RWPE1 (cell line): Measurements from ENCODE around the gene CNPY2.

Experiments
- CTCF ChIA-PET: fragments of 350-600 bp; sonication (Branson Sonifier 250); formaldehyde crosslinking; extraction: SDS; loops from one replicate; lab custom pipeline; 2021; lab: Yijun Ruan, JAX
- POLR2A ChIA-PET: fragments of 400-600 bp; formaldehyde crosslinking; extraction: SDS; loops from one replicate; lab custom pipeline; 2020; ENCODE audit warnings: antibody characterized with exemption; ENCODE audit not compliant: low non-redundant PET; lab: Yijun Ruan, JAX
- DNase-seq: peaks from one replicate; pipeline ENCODE4 v3.0.0; 2012; ENCODE audit warnings: low spot score
- H3K27ac ChIP-seq: fragments of 450-650 bp; 2 replicates; pipeline ENCODE4 v1.5.1; 2017
- CTCF ChIP-seq: fragments of 450-650 bp; conservative IDR thresholded peaks from 2 replicates; pipeline ENCODE4 v1.5.1; 2017; ENCODE audit warnings: low read depth, mild to moderate bottlenecking

CNPY2 gene

GRCh38 chr12:56315622-56316473, at the start of gene CNPY2:
CNPY2 (minus strand) TSS chr12:56315988; CDS start chr12:56315217, 771 bp downstream.
- H3K27ac ChIP-seq = peak within 1 kb of the TSS; percentile 91
- POLR2A ChIA-PET = interaction anchor here (0.5 to 0.6 kb wide), 2 partner anchors 129 to 148 kb away, joined by 3 read pairs; no protein-coding TSS in a partner anchor
- DNase-seq = peak; percentile 95
- no peak for TF ChIP-seq CTCF
- CTCF ChIA-PET = interaction anchor here (0.6 kb wide), 1 partner anchor 394 kb away, joined by 3 read pairs; no protein-coding TSS in a partner anchor

GRCh38 chr12:56362130-56363059, 46.6 kb upstream of the CNPY2 start, which contains the start of gene APOF:
APOF (minus strand) TSS chr12:56362857; CDS start chr12:56362745, 112 bp downstream.
- no peak for TF ChIP-seq CTCF
- DNase-seq = no peak
- no peak within 1 kb of the TSS for H3K27ac ChIP-seq
- CTCF ChIA-PET = no interaction called here
- POLR2A ChIA-PET = no interaction called here

- ChIA-PET POLR2A (interaction anchor here (0.8 to 1.0 kb wide), 2 partner anchors 11 to 26 kb away, joined by 3 read pairs; no protein-coding TSS in a partner anchor), CTCF (interaction anchor here (0.6 kb wide), 1 partner anchor 156 kb away, joined by 3 read pairs; no protein-coding TSS in a partner anchor)
- H3K27ac ChIP-seq = no peak overlapping the region
- DNase-seq = no peak
- TF ChIP-seq CTCF = no peak
These were observed 45.8 kb upstream of the CNPY2 start for GRCh38 chr12:56361487-56362129.

GRCh38 chr12:56359851-56360767, 44.3 kb upstream of the CNPY2 start, which contains the start of gene STAT2:
STAT2 (minus strand) TSS chr12:56360107; CDS start chr12:56356571, 3,536 bp downstream.
- peak within 1 kb of the TSS; percentile 88 for H3K27ac ChIP-seq
- peak; percentile 97 for DNase-seq
- CTCF ChIA-PET = interaction anchor here (1.2 kb wide), 1 partner anchor 172 kb away, joined by 3 read pairs; no protein-coding TSS in a partner anchor
- no peak for TF ChIP-seq CTCF
- POLR2A ChIA-PET = interaction anchor here (0.6 to 1.3 kb wide), 3 partner anchors 9 to 89 kb away, joined by 3 to 5 read pairs (median 3); partner anchors contain the start of gene TIMELESS

- ChIA-PET POLR2A (interaction anchor here (0.6 to 1.3 kb wide), 3 partner anchors 38 to 231 kb away, joined by 3 to 5 read pairs (median 4); partner anchors contain the start of genes ESYT1 and TIMELESS), CTCF (interaction anchor here (0.7 to 1.3 kb wide), 3 partner anchors 105 to 299 kb away, joined by 3 to 5 read pairs (median 4); no protein-coding TSS in a partner anchor)
- no peak for TF ChIP-seq CTCF
- DNase-seq = peak; percentile 36
- peak overlapping the region; percentile 69 for H3K27ac ChIP-seq
These were observed 43.2 kb upstream of the CNPY2 start for GRCh38 chr12:56358836-56359532.
